Measurements from ENCODE around the gene AKR7A3.
"Not testable (repeated sequence)": the region's sequence is repeated elsewhere in the genome, so short reads cannot be mapped to it uniquely, and the experiment has no call there.

DNA sequence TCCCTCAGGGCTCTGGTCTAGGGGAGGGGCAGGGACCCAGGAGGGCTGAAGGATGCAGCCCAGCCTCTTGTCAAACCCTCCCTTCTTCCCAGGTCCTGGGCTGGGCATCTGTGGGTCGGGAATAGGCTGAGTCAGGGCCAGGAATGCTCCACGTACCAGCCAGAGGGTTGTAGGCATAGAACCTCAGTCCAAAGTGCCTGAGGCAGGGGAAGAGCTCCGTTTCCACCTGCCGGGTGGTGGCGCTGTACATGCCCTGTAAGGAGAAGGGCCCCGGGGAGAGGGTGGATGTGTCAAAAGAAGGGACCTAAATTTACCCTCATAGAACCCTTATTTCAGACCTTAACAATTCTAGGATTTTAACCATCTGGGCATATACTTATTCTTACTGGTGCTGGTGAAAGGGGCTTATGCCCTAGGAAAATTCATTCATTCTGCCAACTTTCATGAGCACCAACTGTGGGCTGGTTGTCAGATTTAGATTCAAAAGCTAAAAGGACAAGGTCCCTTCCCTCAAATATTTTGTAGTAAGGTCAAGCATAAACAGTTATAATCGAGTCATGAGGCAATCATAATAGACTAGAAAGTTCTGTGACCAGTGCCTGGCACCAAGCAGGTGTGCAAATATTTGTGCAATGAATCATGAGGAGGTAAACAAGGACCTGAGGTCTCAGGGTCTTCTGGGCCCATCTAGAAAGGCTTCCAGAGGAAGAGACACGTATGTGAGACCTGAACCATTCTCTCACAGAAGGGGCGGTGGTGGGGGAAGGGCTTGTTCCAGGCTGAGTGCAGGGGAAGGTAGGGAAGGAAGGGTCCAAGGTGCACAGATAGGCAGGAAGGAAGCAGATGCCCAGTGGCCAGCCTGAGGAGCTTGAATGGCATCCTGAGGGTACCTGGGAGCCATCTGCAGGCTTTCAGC lies 18.9 kb downstream of the AKR7A3 start:
- TF ChIP-seq, protein P1, sequence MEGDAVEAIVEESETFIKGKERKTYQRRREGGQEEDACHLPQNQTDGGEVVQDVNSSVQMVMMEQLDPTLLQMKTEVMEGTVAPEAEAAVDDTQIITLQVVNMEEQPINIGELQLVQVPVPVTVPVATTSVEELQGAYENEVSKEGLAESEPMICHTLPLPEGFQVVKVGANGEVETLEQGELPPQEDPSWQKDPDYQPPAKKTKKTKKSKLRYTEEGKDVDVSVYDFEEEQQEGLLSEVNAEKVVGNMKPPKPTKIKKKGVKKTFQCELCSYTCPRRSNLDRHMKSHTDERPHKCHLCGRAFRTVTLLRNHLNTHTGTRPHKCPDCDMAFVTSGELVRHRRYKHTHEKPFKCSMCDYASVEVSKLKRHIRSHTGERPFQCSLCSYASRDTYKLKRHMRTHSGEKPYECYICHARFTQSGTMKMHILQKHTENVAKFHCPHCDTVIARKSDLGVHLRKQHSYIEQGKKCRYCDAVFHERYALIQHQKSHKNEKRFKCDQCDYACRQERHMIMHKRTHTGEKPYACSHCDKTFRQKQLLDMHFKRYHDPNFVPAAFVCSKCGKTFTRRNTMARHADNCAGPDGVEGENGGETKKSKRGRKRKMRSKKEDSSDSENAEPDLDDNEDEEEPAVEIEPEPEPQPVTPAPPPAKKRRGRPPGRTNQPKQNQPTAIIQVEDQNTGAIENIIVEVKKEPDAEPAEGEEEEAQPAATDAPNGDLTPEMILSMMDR (IDR thresholded peaks at IDR 0.05) = not testable (repeated sequence)
- not testable (repeated sequence) for TF ChIP-seq POLR2A (IDR thresholded peaks at IDR 0.05)
